Fibroblast of upper back skin (primary cell): ENCODE results near the gene NLRX1.
A peak's percentile ranks its signal among the peaks of the same experiment; 100 is the strongest.
"Not testable (repeated sequence)": the region's sequence is repeated elsewhere in the genome, so short reads cannot be mapped to it uniquely, and the experiment has no call there.

Source experiments
- DNase-seq: peaks from one replicate; pipeline ENCODE4 v3.0.0-alpha.2; 2013

Gene NLRX1

DNA sequence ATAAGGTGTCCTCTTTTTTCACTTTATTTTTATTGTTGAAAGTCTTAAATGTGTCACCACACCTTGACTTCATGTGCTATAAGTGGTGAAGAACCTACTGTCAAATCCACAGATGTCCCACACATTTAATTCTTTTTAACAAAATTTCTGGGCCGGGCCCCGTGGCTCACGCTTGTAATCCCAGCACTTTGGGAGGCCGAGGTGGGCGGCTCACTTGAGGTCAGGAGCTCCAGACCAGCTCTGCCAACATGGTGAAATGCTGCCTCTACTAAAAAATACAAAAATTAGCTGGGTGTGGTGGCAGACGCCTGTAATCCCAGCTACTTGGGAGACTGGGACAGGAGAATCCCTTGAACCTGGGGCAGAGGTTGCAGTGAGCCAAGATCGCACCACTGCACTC is 40.7 kb downstream of the NLRX1 start:
- no peak for DNase-seq

DNA sequence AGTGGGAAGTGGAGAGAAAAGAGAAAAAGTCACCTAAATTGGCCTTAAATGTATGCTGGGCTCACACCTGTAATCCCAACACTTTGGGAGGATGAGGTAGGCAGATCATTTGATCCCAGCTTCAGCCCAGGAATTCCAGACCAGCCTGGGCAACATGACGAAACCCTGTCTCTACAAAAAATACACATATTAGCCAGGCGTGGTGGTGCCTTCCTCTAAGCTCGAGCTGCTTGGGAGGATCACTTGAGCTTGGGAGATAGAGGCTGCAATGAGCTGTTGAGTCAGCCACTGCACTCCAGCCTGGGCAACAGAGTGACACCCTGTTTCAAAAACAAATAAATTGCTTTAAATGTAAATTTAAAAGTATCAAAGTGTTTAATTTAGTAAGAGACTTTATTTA is 41.5 kb downstream of the NLRX1 start:
- DNase-seq, result no peak

DNA sequence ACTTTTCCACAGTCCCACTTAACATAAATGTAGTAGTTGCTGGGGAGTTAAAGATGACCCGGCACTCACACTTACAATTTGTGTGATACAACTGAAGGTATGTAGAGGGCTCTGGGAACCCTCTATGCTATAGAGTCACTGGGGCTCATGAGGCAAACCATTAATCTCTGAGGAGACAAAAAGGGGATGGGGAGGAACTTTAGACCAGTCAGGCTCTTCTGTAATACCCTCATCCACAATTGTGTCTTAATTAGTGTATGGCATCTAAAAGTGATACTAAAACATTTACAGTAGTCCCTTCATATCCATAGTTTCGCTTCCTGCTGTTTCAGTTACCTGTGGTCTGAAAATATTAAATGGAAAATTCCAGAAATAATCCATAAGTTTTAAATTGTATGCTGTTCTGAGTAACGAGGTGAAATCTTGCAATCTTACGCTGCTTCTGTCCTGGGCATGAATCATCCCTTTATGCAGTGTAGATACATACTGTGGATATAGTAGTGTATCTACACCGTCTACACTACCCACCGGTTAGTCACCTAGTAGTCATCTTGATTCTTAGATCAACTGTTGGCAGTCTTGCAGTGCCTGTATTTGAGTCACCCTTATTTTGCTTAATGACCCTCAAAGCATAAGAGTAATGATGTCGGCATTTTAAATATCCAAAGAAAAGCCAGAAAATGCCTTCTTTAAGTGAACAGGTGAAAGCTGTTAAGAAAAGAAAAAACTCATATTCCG is 49.8 kb downstream of the NLRX1 start:
- DNase-seq, result peak; percentile 97

DNA sequence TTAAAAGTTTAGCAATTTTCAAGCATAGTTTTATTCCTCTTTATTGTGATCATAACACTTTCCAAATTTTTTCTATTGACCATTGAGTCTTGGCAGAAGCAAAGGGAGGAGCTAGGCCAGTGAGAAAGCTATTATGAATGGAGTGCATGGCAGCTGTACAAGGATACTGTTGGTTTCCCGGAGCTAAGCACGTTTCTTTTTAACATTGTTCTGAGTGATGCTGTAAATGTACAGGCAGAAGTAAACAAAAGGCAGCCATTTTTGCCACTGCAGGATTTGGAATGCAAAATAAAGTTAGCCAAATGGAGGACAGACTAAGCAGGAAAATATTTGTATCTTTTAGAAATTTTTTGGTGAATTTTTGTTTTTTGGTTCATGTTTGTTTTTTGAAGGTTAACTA is 53.8 kb downstream of the NLRX1 start:
- peak; percentile 51 for DNase-seq

DNA sequence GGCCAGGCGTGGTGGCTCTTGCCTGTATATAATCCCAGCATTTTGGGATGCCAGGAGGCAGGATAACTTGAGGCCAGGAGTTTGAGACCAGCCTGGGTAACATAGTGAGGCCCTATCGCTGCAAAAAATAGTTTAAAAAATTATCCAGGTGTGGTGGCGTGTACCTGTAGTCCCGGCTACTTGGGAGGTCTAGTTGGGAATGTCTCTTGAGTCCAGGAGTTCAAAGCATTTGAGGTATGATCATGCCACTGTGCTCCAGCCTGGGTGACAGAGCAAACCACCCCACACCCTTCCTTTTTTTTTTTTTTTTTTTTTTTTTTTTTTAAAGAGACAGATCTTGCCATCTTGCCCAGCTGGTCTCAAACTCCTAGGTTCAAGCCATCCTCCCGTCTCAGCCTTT is 54.4 kb downstream of the NLRX1 start:
- DNase-seq, result no peak

DNA sequence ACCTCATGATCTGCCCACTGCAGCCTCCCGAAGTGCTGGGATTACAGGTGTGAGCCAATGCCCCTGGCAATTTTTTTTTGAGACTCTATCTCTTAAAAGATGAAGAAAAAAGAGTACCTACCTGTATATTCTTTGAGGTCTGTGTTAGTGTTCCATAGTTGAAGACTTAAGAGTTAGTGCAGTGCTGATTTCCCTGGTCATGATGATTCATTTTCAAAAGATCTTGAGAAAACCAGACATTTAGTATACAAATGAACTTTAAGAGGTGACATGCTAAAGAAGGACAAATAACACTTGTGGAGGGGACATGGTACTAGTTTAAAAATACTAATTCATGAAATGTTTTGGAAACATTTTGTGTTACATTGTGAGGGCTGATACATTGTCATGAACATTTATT is 55.3 kb downstream of the NLRX1 start:
- peak; percentile 19 for DNase-seq

DNA sequence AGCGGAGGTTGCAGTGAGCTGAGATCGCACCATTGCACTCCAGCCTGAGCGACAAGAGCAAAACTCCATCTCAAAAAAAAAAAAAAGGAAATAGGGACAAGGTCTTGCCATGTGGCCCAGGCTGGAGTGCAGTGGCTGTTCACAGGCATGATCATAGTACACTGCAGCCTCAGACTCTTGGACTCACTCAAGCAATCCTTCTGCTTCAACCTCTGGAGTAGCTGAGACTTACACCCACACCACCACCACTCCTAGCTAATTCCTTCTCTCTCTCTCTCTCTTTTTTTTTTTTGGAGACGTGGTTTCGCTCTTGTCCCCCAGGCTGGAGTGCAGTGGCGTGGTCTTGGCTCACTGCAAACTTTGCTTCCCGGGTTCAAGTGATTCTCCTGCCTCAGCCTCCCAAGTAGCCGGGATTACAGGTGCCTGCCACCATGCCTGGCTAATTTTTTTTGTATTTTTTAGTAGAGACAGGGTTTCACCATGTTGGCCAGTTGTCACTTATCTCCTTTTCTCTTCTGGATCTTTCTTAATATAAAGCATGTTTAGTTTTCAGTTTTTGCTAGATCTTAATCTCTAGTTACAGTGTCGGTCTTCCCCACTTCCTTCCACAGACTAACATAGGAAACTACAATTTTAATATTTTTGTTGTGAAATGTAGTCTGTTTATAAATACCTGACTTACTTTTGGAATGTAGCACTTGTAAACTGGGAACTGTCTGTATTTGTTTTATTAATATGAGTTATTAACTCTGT is 60.2 kb downstream of the NLRX1 start:
- not testable (repeated sequence) for DNase-seq

DNA sequence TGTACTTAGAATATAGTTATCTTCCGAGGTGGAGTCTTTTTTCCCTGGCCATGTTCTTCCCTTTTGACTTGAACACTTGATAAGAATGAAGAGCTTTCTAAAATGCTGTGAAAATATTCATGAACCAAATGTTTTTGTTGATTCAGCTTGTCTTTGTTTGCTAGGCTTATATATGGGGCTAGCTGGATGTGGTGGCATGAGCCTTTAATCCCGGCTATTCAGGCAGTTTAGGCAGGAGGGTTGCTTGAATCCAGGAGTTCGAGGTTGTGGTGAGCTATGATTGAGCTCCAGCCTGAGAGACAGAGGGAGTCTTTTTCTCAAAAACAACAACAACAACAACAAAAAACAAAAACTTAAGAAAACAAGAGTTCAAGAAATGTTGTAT is 60.8 kb downstream of the NLRX1 start:
- DNase-seq, result no peak

DNA sequence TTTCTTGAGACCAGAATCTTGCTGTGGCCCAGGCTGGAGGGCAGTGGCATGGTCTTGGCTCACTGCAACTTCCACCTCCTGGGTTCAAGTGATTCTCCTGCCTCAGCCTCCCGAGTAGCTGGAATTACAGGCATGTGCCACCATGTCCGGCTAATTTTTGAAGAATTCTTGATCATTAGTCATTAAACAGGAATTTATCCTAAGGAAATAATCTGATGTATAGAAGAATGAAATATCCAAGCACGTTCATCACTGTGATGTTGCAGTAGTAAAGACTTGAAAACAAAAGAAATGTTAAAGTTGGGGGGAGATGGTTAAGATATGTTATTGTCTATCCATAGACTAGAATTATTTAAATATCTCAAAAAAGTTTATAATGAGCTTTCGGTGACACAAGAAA is 61.2 kb downstream of the NLRX1 start:
- DNase-seq, result peak; percentile 32
